Inflammatory macrophage treated with lipopolysaccharide for 4 hours (primary cell): ENCODE data around the gene ANKRD28.
"Not testable (repeated sequence)": the region's sequence is repeated elsewhere in the genome, so short reads cannot be mapped to it uniquely, and the experiment has no call there.

Source experiments
- DNase-seq: peaks from one replicate; pipeline ENCODE4 v3.0.0-alpha.2; 2020

ANKRD28 gene

GRCh38 chr3:15801298-15801697 is 3.5 kb upstream of the ANKRD28 start:
- no peak for DNase-seq

- no peak for DNase-seq
Observed at GRCh38 chr3:15800780-15801179, 3.0 kb upstream of the ANKRD28 start.

GRCh38 chr3:15800327-15800726 is 2.5 kb upstream of the ANKRD28 start:
- DNase-seq = no peak

- DNase-seq = no peak
Observed at GRCh38 chr3:15798533-15799245, 910 bp upstream of the ANKRD28 start.

- peak; percentile 45 for DNase-seq
Observed at GRCh38 chr3:15796771-15797641, 773 bp downstream of the ANKRD28 start.

- no peak for DNase-seq
Observed at GRCh38 chr3:15796331-15796730, 1.4 kb downstream of the ANKRD28 start.

- peak; percentile 88 for DNase-seq
Observed at GRCh38 chr3:15795651-15796308, 2.0 kb downstream of the ANKRD28 start.

- DNase-seq = peak; percentile 36
Observed at GRCh38 chr3:15794842-15795650, 2.7 kb downstream of the ANKRD28 start.

- DNase-seq = peak; percentile 63
Observed at GRCh38 chr3:15794303-15794771, 3.4 kb downstream of the ANKRD28 start.

- DNase-seq = no peak
Observed at GRCh38 chr3:15791525-15791924, 6.3 kb downstream of the ANKRD28 start.

GRCh38 chr3:15787941-15788340 is 9.8 kb downstream of the ANKRD28 start:
- no peak for DNase-seq

- DNase-seq = no peak
Observed at GRCh38 chr3:15787526-15787925, 10.3 kb downstream of the ANKRD28 start.

- peak; percentile 29 for DNase-seq
Observed at GRCh38 chr3:15783361-15783969, 14.3 kb downstream of the ANKRD28 start.

- DNase-seq = no peak
Observed at GRCh38 chr3:15782429-15782828, 15.3 kb downstream of the ANKRD28 start.

- no peak for DNase-seq
Observed at GRCh38 chr3:15781637-15782402, 16.0 kb downstream of the ANKRD28 start.

GRCh38 chr3:15781131-15781530 is 16.6 kb downstream of the ANKRD28 start:
- no peak for DNase-seq

GRCh38 chr3:15779111-15779510 is 18.7 kb downstream of the ANKRD28 start:
- DNase-seq = no peak

- no peak for DNase-seq
Observed at GRCh38 chr3:15778332-15778858, 19.4 kb downstream of the ANKRD28 start.

- not testable (repeated sequence) for DNase-seq
Observed at GRCh38 chr3:15774931-15775560, 22.7 kb downstream of the ANKRD28 start.

- DNase-seq = no peak
Observed at GRCh38 chr3:15771444-15771843, 26.3 kb downstream of the ANKRD28 start.
